Neural progenitor cell (in vitro differentiated cells): ENCODE results near the gene PTPRJ. TPM values are rescaled to one million over a fixed set of nuclear protein-coding genes. Genes with fewer than 3 reads are reported as not detected.

Experiments
- DNase-seq: peaks from one replicate; pipeline ENCODE4 v3.0.0-alpha.2; 2016; ENCODE audit warnings: low spot score
- H2AFZ ChIP-seq: fragments of 200-600 bp; sonication (generic); replicated peaks from 2 replicates; pipeline ENCODE4 v1.6.1; 2016; ENCODE audit warnings: antibody characterized with exemption
- H3F3A ChIP-seq: fragments of 200-600 bp; sonication (generic); 2 replicates; pipeline ENCODE4 v1.6.1; 2016; ENCODE audit warnings: antibody characterized with exemption, low read depth
- H3K27ac ChIP-seq: fragments of 200-600 bp; sonication (generic); 2 replicates; pipeline ENCODE4 v1.5.1; 2016; ENCODE audit warnings: mild to moderate bottlenecking
- H3K27me3 ChIP-seq: fragments of 200-600 bp; sonication (generic); 2 replicates; pipeline ENCODE4 v1.6.1; 2016; ENCODE audit warnings: mild to moderate bottlenecking, moderate library complexity
- H3K36me3 ChIP-seq: fragments of 200-600 bp; sonication (generic); 2 replicates; pipeline ENCODE4 v1.5.1; 2016
- H3K4me1 ChIP-seq: fragments of 200-600 bp; sonication (generic); 2 replicates; pipeline ENCODE4 v1.6.1; 2016; ENCODE audit warnings: mixed run types
- H3K4me2 ChIP-seq: fragments of 200-600 bp; sonication (generic); 2 replicates; pipeline ENCODE4 v1.6.1; 2016
- H3K4me3 ChIP-seq: fragments of 200-600 bp; sonication (generic); 2 replicates; pipeline ENCODE4 v1.5.1; 2016
- H3K79me2 ChIP-seq: fragments of 200-600 bp; sonication (generic); 2 replicates; pipeline ENCODE4 v1.6.1; 2016; ENCODE audit warnings: low read depth
- H3K9ac ChIP-seq: fragments of 200-600 bp; sonication (generic); 2 replicates; pipeline ENCODE4 v1.6.1; 2016
- H3K9me3 ChIP-seq: fragments of 200-600 bp; sonication (generic); 2 replicates; pipeline ENCODE4 v1.5.1; 2016; ENCODE audit warnings: low read depth
- H4K20me1 ChIP-seq: fragments of 200-600 bp; sonication (generic); 2 replicates; pipeline ENCODE4 v1.6.1; 2016; ENCODE audit warnings: low read depth
- H3K27ac Mint-ChIP-seq: 3 replicates; pipeline ENCODE4 v1.8.0; 2021; ENCODE audit warnings: mixed read lengths
- H3K27me3 Mint-ChIP-seq: 2 replicates; pipeline ENCODE4 v1.8.0; 2022; ENCODE audit warnings: low read depth, mild to moderate bottlenecking, inconsistent platforms, moderate library complexity, mixed read lengths; ENCODE audit not compliant: insufficient read depth
- H3K36me3 Mint-ChIP-seq: 3 replicates; pipeline ENCODE4 v1.8.0; 2021; ENCODE audit warnings: mixed read lengths
- H3K4me1 Mint-ChIP-seq: 3 replicates; pipeline ENCODE4 v1.8.0; 2021; ENCODE audit warnings: mixed read lengths
- H3K4me3 Mint-ChIP-seq: 3 replicates; pipeline ENCODE4 v1.8.0; 2021; ENCODE audit warnings: mild to moderate bottlenecking, moderate library complexity, mixed read lengths
- H3K9me3 Mint-ChIP-seq: 3 replicates; pipeline ENCODE4 v1.8.0; 2020; ENCODE audit warnings: mixed read lengths
- EZH2 ChIP-seq: fragments of 200-600 bp; sonication (generic); IDR thresholded peaks from 2 replicates; pipeline ENCODE4 v1.6.1; 2017; ENCODE audit warnings: antibody characterized with exemption, mild to moderate bottlenecking, moderate library complexity
- EZH2phosphoT487 ChIP-seq: fragments of 200-600 bp; sonication (generic); IDR thresholded peaks from 2 replicates; pipeline ENCODE4 v1.6.1; 2017; ENCODE audit warnings: antibody characterized with exemption
- total RNA-seq: library from RNA; depleted of rRNA; stranded (reverse); fragments of >200 nt; gene quantifications from 2 replicates; pipeline ENCODE4 v1.2.3, GENCODE V29; 2015; ENCODE audit warnings: low replicate concordance
- TF ChIP-seq, protein P1 (sequence below): fragments of 200-600 bp; sonication (generic); IDR thresholded peaks from 2 replicates; pipeline ENCODE4 v1.5.1; 2017; ENCODE audit warnings: antibody characterized with exemption, mild to moderate bottlenecking

PTPRJ gene
- total RNA-seq, 1 donor from 2014 or later, result 28.0 TPM

DNA sequence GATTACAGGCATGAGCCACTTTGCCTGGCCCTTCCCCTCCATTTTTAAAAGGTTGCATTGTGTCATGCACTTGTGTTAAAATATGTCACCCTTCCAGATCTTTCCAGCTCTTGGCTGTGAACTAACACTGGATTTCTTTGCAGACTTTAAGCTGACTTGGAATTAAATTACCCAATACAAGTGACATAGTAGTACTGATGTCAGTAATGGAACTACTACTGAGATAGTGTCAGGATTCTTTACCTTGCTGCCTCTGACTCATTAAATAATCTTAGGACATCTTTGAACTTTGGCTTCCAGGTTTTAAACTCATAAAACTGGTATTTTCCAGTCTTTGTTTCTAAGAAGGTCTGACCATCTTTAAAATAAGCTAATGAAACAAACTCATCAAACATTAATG lies 184.5 kb downstream of the PTPRJ start:
- Histone ChIP-seq H3K4me3 (no peak overlapping the region), H3K79me2 (no peaks in the 10 kb centered on the region), H3K4me2 (no peak overlapping the region), H3K36me3 (no peaks in the 10 kb centered on the region), H3K9me3 (no peaks in the 10 kb centered on the region), H3K27ac (no peak overlapping the region), H3K4me1 (peaks cover 7% of the 10 kb centered on the region), H4K20me1 (no peaks in the 10 kb centered on the region), H3F3A (no peaks in the 10 kb centered on the region), H3K27me3 (no peaks in the 10 kb centered on the region), H2AFZ (no peak overlapping the region), H3K9ac (no peak overlapping the region)
- no peak overlapping the region for H3K4me3 Mint-ChIP-seq
- peaks cover 35% of the 10 kb centered on the region for H3K36me3 Mint-ChIP-seq
- peaks cover 9% of the 10 kb centered on the region for H3K4me1 Mint-ChIP-seq
- DNase-seq, result no peak
- peaks cover 3% of the 10 kb centered on the region for H3K27me3 Mint-ChIP-seq
- no peaks in the 10 kb centered on the region for H3K9me3 Mint-ChIP-seq
- no peak overlapping the region for H3K27ac Mint-ChIP-seq
- TF ChIP-seq EZH2phosphoT487 (no peak), EZH2 (no peak)
- TF ChIP-seq, protein P1, sequence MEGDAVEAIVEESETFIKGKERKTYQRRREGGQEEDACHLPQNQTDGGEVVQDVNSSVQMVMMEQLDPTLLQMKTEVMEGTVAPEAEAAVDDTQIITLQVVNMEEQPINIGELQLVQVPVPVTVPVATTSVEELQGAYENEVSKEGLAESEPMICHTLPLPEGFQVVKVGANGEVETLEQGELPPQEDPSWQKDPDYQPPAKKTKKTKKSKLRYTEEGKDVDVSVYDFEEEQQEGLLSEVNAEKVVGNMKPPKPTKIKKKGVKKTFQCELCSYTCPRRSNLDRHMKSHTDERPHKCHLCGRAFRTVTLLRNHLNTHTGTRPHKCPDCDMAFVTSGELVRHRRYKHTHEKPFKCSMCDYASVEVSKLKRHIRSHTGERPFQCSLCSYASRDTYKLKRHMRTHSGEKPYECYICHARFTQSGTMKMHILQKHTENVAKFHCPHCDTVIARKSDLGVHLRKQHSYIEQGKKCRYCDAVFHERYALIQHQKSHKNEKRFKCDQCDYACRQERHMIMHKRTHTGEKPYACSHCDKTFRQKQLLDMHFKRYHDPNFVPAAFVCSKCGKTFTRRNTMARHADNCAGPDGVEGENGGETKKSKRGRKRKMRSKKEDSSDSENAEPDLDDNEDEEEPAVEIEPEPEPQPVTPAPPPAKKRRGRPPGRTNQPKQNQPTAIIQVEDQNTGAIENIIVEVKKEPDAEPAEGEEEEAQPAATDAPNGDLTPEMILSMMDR, result no peak

DNA sequence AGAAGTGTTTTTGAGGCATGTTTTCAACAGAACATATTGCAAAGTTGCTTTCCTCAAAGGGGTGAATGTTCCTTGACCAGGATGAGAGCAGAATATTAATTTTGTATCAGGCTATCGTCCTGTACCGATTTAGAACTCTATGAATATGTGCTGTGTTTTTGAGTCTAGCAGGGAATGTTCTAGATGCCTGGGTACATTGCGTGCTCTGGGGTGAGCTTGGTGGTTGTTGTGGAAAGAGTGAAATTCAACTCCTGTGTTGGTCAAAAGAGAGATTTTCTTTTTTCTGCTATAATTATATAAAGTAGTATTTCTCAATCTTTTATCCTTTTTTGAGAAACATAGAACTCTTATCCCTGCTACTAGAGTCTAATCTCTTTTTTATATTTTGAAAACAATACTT lies 185.1 kb downstream of the PTPRJ start:
- no peak overlapping the region for H3K4me3 Mint-ChIP-seq
- DNase-seq, result no peak
- TF ChIP-seq, protein P1, result no peak
- TF ChIP-seq EZH2, result no peak
- H3K4me1 Mint-ChIP-seq, result peaks cover 15% of the 10 kb centered on the region
- no peak overlapping the region for H3K4me2 ChIP-seq
- H4K20me1 ChIP-seq, result no peaks in the 10 kb centered on the region
- H3K9ac ChIP-seq, result no peak overlapping the region
- H2AFZ ChIP-seq, result no peak overlapping the region
- H3K36me3 Mint-ChIP-seq, result peaks cover 35% of the 10 kb centered on the region
- H3K4me3 ChIP-seq, result no peak overlapping the region
- no peaks in the 10 kb centered on the region for H3K79me2 ChIP-seq
- H3K9me3 Mint-ChIP-seq, result no peaks in the 10 kb centered on the region
- no peak overlapping the region for H3K27ac ChIP-seq
- H3K27me3 ChIP-seq, result no peaks in the 10 kb centered on the region
- peaks cover 13% of the 10 kb centered on the region for H3K4me1 ChIP-seq
- no peak overlapping the region for H3K27ac Mint-ChIP-seq
- H3K9me3 ChIP-seq, result no peaks in the 10 kb centered on the region
- H3K36me3 ChIP-seq, result no peaks in the 10 kb centered on the region
- no peaks in the 10 kb centered on the region for H3F3A ChIP-seq
- H3K27me3 Mint-ChIP-seq, result peaks cover 3% of the 10 kb centered on the region

DNA sequence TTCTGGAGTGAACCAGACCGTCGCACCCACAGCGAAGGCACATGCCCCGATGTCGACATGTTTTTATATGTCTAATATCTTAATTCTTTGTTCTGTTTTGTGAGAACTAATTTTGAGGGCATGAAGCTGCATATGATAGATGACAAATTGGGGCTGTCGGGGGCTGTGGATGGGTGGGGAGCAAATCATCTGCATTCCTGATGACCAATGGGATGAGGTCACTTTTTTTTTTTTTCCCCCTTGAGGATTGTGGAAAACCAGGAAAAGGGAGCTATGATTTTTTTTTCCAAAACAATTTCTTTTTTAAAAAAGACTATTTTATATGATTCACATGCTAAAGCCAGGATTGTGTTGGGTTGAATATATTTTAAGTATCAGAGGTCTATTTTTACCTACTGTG lies 187.0 kb downstream of the PTPRJ start:
- peaks cover 18% of the 10 kb centered on the region for H3K4me1 ChIP-seq
- Mint-ChIP-seq H3K4me3 (no peak overlapping the region), H3K4me1 (peaks cover 21% of the 10 kb centered on the region), H3K36me3 (peaks cover 35% of the 10 kb centered on the region), H3K27ac (no peak overlapping the region), H3K27me3 (peaks cover 4% of the 10 kb centered on the region), H3K9me3 (no peaks in the 10 kb centered on the region)
- TF ChIP-seq EZH2phosphoT487 (no peak), EZH2 (no peak)
- TF ChIP-seq, protein P1, result no peak
- H3K4me3 ChIP-seq, result no peak overlapping the region
- H3K27ac ChIP-seq, result no peak overlapping the region
- no peaks in the 10 kb centered on the region for H3F3A ChIP-seq
- no peaks in the 10 kb centered on the region for H4K20me1 ChIP-seq
- H3K9ac ChIP-seq, result no peak overlapping the region
- no peaks in the 10 kb centered on the region for H3K27me3 ChIP-seq
- no peak for DNase-seq
- no peak overlapping the region for H3K4me2 ChIP-seq
- H3K36me3 ChIP-seq, result no peaks in the 10 kb centered on the region
- no peaks in the 10 kb centered on the region for H3K79me2 ChIP-seq
- H2AFZ ChIP-seq, result no peak overlapping the region
- no peaks in the 10 kb centered on the region for H3K9me3 ChIP-seq
